Parathyroid adenoma (tissue), 2 donors: ENCODE measurements around the gene KCTD17.

Experiments used
- H2AFZ ChIP-seq: fragments of 300-600 bp; sonication (generic); one replicate; pipeline ENCODE4 v1.7.0; 2017; ENCODE audit warnings: antibody characterized with exemption, mild to moderate bottlenecking
- H3K27ac ChIP-seq: fragments of 300-600 bp; sonication (generic); one replicate; pipeline ENCODE4 v1.7.0; 2017
- H3K27me3 ChIP-seq: fragments of 300-600 bp; sonication (generic); one replicate; pipeline ENCODE4 v1.7.0; 2017; ENCODE audit warnings: low read length; ENCODE audit not compliant: control insufficient read depth, insufficient read depth
- H3K36me3 ChIP-seq: fragments of 300-600 bp; sonication (generic); one replicate; pipeline ENCODE4 v1.7.0; 2017; ENCODE audit warnings: low read length; ENCODE audit not compliant: control insufficient read depth, insufficient read depth
- H3K4me1 ChIP-seq: fragments of 300-600 bp; sonication (generic); one replicate; pipeline ENCODE4 v1.7.0; 2017; ENCODE audit warnings: control low read depth
- H3K4me2 ChIP-seq: fragments of 300-600 bp; sonication (generic); one replicate; pipeline ENCODE4 v1.7.0; 2017; ENCODE audit warnings: low read length
- H3K4me3 ChIP-seq: fragments of 300-600 bp; sonication (generic); one replicate; pipeline ENCODE4 v1.7.0; 2017; ENCODE audit warnings: low read depth, low read length
- H3K79me2 ChIP-seq: fragments of 300-600 bp; sonication (generic); one replicate; pipeline ENCODE4 v1.7.0; 2017; ENCODE audit warnings: control low read depth
- H3K9ac ChIP-seq: fragments of 300-600 bp; sonication (generic); one replicate; pipeline ENCODE4 v1.7.0; 2017; ENCODE audit warnings: mild to moderate bottlenecking
- H3K9me3 ChIP-seq: fragments of 300-600 bp; sonication (generic); one replicate; pipeline ENCODE4 v1.7.0; 2017; ENCODE audit warnings: low read length; ENCODE audit not compliant: control insufficient read depth
- TF ChIP-seq, protein P1 (sequence below): fragments of 300-600 bp; sonication (generic); IDR thresholded peaks from one replicate; pipeline ENCODE4 v1.7.0; 2017; ENCODE audit warnings: antibody characterized with exemption, mild to moderate bottlenecking
- donor health status: primary hyperparathyroidism.

Gene KCTD17

DNA sequence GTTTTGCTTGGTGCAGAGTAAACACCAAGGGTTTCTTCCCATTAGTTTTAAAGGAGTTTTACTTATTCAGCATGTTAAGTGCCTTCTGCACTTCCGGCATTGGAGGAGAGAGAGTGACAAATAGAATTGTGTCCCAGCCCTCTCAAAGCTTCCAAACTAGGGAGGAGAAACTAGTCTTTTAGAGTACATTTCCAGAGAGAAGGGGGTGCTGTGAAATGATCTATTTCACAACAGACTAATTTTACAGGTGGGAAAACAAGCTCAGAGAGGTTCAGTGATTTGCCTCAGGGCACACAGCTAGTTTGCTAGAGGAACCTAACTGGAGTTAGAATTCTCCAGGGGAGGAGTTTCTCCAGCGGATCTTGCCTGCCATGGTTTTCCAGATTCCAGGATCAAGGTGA, 19.4 kb upstream of the KCTD17 start:
- no peak overlapping the region for H3K4me2 ChIP-seq
- H3K27ac ChIP-seq: no peak overlapping the region
- H3K4me3 ChIP-seq: no peak overlapping the region
- H3K79me2 ChIP-seq: no peaks in the 10 kb centered on the region
- H2AFZ ChIP-seq: no peak overlapping the region
- TF ChIP-seq, protein P1, sequence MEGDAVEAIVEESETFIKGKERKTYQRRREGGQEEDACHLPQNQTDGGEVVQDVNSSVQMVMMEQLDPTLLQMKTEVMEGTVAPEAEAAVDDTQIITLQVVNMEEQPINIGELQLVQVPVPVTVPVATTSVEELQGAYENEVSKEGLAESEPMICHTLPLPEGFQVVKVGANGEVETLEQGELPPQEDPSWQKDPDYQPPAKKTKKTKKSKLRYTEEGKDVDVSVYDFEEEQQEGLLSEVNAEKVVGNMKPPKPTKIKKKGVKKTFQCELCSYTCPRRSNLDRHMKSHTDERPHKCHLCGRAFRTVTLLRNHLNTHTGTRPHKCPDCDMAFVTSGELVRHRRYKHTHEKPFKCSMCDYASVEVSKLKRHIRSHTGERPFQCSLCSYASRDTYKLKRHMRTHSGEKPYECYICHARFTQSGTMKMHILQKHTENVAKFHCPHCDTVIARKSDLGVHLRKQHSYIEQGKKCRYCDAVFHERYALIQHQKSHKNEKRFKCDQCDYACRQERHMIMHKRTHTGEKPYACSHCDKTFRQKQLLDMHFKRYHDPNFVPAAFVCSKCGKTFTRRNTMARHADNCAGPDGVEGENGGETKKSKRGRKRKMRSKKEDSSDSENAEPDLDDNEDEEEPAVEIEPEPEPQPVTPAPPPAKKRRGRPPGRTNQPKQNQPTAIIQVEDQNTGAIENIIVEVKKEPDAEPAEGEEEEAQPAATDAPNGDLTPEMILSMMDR: no peak
- no peaks in the 10 kb centered on the region for H3K4me1 ChIP-seq
- no peak overlapping the region for H3K9ac ChIP-seq
- no peaks in the 10 kb centered on the region for H3K36me3 ChIP-seq
- no peaks in the 10 kb centered on the region for H3K9me3 ChIP-seq
- H3K27me3 ChIP-seq: no peaks in the 10 kb centered on the region

DNA sequence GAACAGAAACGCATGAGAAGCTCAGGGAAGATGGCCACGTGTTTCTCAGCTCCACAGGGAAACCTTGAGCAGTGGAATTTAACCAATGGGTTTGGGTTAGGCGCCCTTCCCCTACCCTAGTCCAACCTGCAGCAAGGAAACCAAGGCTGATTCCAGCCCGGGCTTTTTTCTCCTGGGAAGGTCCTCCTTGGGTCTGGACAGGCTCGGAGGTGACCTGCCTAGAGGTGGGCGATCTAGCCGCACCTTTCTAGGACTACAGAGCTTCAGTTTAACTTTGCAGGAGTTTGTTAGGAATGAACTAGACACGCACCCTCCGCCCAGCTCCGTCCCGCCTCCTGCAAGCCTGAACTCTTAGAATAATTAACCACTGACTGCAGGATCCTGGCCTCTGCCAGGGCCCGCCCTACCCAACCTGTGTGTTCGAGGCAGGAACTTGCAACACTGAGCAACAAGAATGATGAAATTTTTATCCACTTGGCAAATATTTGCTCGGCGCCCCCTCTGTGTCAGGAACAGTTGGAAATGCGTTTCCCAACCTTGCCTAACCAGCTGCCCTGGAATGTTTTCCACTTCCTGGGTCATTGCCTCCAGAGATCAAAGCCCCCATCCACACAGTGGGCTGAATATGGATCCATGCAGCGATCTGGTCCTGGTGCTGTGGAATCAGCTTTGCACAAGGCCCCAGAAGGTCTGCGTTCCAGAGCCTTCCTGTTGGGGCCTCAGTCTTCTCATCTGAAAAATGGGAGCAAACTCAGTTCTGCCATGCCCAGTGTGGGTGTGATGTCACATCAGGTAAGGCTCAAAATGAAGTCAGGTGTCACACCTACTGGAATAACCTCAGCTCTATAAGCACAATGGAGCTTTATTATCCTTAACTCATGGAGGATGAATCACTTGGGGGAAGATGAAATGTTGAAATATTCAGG, 18.7 kb upstream of the KCTD17 start:
- Histone ChIP-seq H3K9ac (no peak overlapping the region), H3K27ac (no peak overlapping the region), H3K4me3 (no peak overlapping the region)

DNA sequence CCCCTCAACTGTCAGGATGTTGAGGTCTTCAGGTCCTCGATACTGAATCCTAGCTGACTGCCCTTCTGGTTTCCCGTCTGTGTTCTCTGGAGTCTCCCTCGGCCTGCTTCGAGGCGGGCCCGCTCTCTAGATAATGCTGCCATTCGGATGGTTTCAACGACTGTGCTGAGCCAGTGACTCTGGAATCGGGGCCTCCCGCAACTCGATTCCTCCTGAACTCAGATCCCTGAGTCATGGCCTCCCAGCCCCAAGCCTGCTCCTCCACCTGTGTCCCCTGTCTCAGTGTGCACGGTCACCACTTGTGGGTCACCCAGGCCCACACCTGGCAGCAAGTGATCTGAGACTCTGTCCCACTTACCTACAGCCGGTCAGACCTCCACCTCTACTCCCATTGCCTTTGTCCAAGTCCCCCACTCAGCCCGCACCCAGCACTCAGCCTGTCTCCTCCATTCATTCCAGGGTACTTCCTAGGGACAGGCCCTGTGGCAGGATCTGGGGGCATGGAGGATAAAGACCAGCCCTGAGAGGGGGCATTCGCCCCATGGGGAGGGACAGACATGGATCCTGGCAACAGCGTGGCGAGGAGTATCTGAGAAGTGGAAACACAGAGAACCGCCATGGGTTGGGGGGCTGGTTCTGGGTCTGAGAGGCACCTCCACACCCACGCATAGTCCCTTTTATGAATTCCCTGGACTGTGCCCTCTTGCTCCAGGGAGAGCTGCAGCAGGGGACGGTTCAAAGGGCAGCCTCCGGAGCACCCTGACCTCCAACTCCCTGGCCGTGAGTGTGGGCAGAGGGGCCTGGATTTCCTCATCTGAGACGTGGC, 17.7 kb upstream of the KCTD17 start:
- Histone ChIP-seq H3K9me3 (no peaks in the 10 kb centered on the region), H3K9ac (no peak overlapping the region), H3K27me3 (no peaks in the 10 kb centered on the region), H3K36me3 (no peaks in the 10 kb centered on the region), H2AFZ (no peak overlapping the region), H3K4me3 (no peak overlapping the region), H3K79me2 (no peaks in the 10 kb centered on the region), H3K27ac (no peak overlapping the region), H3K4me1 (no peaks in the 10 kb centered on the region), H3K4me2 (no peak overlapping the region)
- TF ChIP-seq, protein P1: no peak

More for the DNA sequence above, 18.7 kb upstream of the KCTD17 start:
- no peaks in the 10 kb centered on the region for H3K9me3 ChIP-seq
- TF ChIP-seq, protein P1: no peak
- no peak overlapping the region for H3K4me2 ChIP-seq
- no peaks in the 10 kb centered on the region for H3K4me1 ChIP-seq
- no peaks in the 10 kb centered on the region for H3K27me3 ChIP-seq
- no peaks in the 10 kb centered on the region for H3K36me3 ChIP-seq
- H3K79me2 ChIP-seq: no peaks in the 10 kb centered on the region
- H2AFZ ChIP-seq: no peak overlapping the region

DNA sequence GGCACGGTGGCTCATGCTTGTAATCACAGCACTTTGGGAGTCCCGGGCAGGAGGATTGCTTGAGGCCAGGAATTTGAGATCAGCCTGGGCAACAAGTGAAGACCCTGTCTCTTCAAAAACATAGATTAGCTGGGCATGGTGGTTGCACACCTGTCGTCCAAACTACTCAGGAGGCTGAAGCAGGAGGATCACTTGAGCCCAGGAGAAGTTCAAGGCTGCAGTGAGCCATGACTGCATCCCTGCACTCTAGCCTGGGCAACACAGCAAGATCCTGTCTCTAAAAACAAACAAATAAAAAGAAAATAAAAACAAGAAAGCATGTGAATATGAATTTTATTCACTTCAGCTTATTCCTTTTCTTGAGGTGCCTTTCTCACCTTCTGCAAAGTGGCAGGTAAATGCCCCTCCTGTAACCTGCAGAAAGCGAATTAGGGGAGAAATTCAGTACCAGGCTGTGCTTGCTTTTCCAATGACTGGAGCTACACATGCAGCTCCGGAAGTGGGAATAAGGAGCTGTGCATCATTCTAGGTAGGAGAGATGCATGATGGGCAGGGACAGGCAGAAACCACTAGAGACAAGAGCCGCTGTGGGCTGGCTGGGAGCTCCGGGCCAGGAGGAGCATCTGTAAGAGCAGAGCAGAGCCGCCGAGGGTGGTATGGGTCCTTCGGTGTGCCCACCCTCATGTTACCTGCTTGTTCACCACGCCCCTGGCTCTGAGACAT, 14.7 kb upstream of the KCTD17 start:
- H2AFZ ChIP-seq: no peak overlapping the region
- TF ChIP-seq, protein P1: no peak

More for the DNA sequence above, 14.7 kb upstream of the KCTD17 start:
- Histone ChIP-seq H3K27me3 (no peaks in the 10 kb centered on the region), H3K27ac (no peak overlapping the region), H3K36me3 (no peaks in the 10 kb centered on the region), H3K9ac (no peak overlapping the region), H3K4me2 (no peak overlapping the region), H3K79me2 (no peaks in the 10 kb centered on the region), H3K4me3 (no peak overlapping the region), H3K9me3 (no peaks in the 10 kb centered on the region), H3K4me1 (no peaks in the 10 kb centered on the region)
